GM21515 (cell line): Measurements from ENCODE around the gene AKR1A1.
"Not testable (repeated sequence)": the region's sequence is repeated elsewhere in the genome, so short reads cannot be mapped to it uniquely, and the experiment has no call there.

Experiments
- ATAC-seq: cut with Tn5 transposase; IDR thresholded peaks from one replicate; pipeline ENCODE4 v1.9.1; 2021; ENCODE audit not compliant: unreplicated experiment

AKR1A1 gene

DNA sequence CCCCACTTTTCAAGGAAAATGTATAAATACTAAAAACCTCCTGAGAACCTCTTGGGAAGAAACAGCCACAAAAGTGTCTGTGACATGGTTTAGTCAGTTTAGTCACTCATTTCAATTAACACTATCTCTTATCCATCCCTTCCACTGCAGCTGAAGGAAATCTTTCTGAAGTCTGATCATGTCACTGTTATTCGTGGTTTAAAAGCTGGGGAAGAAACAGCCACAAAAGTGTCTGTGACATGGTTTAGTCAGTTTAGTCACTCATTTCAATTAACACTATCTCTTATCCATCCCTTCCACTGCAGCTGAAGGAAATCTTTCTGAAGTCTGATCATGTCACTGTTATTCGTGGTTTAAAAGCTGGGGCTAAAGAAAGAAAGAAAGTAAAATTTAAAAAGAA is 27.1 kb upstream of the AKR1A1 start:
- ATAC-seq, result not testable (repeated sequence)

DNA sequence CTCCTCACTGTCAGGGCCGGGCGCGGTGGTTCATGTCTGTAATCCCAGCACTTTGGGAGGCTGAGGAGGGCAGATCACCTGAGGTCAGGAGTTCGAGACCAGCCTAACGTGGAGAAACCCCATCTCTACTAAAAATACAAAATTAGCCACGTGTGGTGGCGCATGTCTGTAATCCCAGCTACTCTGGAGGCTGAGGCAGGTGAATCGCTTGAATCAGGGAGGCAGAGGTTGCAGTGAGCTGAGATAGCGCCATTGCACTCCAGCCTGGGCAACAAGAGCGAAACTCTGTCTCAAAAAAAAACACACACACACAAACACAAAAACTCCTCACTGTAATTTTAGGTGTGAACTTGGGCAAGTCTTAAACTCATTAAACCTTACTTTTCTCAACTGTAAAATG is 26.7 kb upstream of the AKR1A1 start:
- not testable (repeated sequence) for ATAC-seq

DNA sequence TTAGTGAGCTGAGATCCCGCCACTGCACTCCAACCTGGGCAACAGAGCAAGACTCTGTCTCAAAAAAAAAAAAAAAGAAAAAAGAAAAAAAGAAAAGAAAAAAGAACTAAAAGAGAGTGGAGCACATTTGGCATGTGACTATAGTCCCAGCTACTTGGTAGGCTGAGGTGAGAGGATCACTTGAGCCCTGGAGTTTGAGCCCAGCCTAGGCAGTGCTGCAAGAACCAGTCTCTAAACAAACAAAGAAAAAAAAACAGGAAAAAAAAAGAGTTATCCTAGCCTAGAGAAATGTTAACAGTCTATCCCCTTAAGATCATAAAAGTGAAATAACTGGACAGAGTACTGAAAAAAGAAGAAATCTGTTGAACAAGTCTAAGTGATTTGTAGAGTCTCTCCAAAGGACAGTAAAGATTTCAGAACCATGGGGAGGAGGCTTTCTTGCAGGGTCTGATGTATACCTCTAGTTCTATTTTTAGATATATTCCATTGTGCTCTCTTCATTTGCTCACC is 24.4 kb upstream of the AKR1A1 start:
- ATAC-seq, result no peak

DNA sequence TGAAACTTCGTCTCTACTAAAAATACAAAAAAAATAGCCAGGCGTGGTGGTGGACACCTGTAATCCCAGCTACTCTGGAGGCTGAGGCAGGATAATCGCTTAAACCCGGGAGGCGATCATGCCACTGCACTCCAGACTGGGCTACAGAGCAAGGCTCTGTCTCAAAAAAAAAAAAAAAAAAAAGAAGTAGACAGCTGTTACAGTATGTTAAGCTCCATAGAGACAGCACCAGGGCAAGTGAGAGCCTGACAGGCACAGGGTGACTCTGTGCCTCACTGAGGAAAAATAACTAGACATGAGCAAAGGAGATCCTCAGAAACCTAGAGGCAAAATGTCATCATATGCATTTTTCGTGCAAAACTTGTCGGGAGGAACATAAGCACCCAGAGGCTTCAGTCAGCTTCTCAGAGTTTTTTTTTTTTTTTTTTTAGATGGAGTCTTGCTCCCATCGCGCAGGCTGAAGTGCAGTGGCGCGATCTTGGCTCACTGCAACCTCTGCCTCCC is 19.9 kb upstream of the AKR1A1 start:
- ATAC-seq, result no peak

DNA sequence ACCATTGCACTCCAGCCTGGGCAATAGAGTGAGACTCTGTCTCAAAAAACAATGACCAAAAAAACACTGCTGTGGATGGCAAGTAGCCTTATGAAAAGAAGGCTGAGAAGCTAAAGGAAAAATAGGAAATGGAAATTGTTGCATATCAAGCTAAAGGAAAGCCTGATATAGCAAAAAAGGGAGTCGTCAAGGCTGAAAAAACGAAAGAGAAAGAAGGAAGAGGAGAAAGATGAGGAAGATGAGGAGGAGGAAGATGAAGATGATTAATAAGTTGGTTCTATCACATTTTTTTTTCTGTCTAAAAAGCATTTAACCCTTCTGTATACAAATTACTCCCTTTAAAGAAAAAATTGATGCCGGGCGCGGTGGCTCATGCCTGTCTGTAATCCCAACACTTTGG is 18.8 kb upstream of the AKR1A1 start:
- no peak for ATAC-seq

DNA sequence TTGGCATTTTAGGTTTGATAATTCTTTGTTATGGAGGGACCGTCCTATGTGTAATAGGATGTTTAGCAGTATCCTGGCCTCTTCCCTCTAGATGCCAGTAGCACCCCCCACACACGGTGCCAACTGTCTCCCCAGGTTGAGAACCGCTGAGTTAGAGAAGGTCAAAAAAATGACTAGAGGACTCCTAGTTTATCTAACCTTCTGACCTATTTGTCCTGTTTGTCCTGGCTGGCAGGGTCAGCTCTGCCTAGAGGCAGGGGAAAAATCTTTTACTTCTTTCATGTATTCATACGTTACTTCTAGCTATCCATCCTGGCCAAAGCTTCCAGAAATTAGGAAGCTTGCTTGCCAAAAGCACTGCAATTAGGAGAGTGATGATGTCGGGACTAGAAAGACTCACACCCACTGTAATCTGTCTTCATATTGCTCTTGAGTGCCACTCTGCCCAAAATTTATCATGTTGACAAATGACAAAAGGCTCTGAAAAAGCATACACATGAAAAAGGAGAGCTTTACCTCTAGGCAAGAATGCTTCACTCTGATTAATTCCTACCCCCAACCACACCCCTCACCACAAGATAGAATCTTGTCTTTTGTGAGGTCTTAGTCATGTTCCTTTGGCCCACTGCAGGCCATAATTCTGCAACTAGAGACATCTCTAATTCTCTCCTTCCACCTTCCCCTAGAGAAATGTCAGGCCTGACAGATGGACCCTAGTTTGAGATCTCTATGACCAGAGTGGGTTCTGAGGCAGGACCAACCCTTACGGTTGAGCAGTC is 14.4 kb upstream of the AKR1A1 start:
- no peak for ATAC-seq

DNA sequence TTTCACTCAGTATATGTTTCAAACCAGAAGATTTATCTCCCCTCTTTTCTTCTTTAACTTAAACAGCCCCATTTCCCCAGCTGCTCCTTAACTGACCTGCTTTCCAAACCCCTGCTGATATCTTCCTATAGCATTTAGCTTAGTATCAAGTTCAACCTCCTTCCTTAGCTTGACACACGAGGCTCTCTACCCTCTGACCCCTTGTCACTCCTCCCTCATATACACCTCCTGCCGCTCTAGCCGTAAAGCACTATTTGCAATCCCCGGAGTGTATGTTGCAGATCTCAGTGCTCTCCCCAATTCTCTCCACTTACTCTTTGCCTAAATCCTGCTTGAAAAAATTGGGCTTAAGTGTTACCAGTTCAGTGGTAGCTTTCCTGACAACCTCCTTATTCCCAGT is 13.7 kb upstream of the AKR1A1 start:
- no peak for ATAC-seq

DNA sequence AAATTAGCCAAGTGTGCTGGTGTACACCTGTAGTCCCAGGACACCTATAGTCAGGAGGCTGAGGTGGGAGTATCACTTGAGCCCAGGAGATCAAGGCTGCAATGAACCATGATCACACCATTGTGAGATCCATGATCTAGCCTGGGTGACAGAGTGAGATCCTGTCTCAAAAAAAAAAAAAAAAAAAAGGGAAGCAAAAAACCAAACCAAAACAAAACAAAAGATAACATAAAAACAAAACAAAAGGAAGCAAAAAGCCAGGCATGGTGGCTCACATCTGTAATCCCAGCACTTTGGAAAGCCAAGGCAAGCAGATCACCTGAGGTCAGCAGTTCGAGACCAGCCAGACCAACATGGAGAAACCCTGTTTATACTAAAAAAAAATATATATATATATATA is 9.4 kb upstream of the AKR1A1 start:
- ATAC-seq, result no peak

DNA sequence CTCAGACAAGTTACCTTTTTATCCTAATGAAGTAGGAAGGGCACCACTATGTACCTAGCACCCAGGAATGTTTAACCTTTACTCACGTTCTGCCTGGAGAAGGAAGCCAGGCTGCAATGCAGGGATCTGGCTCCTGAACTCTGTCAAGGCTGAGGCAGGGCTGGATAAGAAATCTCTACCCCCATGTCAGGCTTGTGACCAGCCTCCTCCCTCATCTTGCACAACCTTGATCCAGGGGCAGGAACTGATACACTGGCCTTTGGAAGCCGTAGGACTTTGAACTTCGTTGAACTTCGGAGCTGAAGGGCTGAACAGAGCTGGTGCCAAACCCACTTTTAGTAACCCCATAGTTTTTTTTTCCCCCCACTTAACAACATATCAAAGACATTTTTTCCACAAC is 8.0 kb upstream of the AKR1A1 start:
- ATAC-seq, result no peak

DNA sequence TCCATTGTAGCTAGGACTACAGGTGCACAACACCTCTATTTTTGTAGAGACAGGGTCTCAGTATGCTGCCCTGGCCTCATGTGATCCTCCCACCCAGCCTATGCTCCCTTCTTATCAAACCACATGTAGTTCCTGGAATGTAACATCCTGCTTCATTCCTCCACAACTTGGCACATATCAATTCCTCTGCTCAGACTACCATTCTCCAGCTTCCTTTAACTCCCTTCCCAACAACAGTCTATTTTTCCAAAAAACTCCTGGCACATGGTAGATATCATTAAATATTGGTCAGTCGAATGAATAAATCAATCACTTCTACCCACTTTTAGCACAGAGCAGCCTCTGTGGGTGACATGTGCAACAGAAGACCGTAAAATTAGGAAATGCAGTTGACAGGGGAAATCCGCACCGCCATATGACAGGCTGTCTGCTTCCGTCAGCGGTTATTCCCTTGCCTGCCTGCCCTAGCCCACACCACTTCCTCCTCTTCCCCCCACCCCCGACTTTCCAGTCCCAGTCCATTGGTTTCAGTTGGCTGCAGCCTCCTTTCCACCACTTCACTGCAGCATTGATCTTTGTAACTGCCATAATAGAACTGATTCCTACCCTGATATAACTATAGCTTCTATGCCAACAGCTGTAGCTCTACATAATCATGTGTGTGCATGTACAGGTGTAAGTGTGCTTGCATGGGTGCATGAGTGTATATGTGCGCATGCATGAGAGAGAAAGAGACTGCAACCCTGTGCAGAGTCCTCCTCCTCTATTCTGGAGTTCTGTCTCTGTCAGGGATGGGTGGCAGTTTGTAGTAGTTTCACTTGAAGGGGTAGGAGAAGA is 6.8 kb upstream of the AKR1A1 start:
- ATAC-seq, result peak; percentile 44

DNA sequence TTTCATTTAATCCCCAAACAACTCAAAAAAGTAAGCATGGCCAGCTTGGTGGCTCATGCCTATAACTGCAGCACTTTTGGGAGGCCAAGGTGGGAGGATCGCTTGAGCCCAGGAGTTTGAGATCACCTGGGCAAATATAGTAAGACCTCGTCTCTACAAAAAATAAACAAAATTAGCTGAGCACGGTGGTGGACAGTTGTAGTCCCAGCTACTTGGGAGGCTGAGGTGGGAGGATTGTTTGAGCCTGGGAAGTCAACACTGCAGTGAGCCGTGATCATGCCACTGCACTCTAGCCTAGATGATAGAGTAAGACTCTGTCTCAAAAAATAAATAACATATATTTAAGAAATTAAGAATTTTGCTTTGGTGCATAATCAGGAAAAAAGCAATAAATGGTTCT is 6.1 kb upstream of the AKR1A1 start:
- no peak for ATAC-seq

DNA sequence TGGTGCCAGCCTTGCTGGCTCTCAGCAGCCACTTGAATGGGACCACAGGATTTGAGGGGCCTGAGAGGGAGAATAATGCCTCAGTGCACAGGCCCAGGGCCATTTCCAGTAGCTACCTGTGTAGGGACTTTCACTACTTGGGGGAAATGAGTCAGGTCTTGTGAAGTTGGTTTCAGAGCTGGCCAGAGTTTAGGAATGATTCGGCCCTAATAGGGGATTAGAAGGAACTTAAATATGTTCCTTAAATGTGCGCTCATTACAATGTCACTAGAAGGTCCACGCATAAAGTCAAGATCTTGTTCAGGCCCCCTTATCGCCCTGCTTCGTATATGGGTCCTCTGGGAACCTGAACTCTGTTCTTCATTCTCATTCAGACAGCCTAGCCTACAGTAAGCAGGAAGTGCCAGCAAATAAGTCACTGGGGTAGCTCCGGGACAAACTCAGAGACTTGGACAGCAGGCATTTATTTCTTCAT is 5.6 kb upstream of the AKR1A1 start:
- ATAC-seq, result no peak

DNA sequence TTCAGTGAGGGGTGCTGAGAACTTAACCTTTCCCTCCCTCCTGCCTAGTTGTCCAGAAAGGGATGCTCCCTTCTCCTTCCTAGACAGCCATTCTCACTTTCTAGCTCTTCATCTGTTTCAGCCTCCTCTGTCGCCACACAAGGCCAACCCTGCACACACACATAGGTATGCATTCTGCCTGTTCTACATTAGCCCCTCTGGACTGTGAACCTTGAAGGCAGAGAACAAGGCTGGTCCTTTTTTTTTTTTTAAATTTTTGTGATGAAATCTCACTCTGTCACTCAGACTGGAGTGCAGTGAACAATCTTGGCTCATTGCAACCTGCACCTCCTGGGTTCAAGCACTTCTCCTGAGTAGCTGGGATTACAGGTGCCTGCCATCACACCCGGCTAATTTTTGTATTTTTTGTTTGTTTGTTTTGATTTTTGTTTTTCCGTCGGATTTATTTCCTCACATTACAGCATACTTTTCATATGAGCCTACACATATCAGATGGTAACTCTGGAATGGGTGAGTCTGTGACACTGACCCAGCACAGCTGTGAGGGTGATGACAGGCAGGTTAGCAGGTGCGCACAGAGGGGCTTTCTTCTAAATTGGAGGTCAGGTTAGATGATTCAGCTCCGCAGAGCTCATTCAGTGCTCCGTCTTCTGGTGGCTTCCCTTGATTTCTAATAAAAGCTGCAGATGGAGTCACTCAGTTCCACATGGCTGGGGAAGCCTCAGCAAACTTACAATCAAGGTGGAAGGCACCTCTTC is 4.9 kb upstream of the AKR1A1 start:
- no peak for ATAC-seq

DNA sequence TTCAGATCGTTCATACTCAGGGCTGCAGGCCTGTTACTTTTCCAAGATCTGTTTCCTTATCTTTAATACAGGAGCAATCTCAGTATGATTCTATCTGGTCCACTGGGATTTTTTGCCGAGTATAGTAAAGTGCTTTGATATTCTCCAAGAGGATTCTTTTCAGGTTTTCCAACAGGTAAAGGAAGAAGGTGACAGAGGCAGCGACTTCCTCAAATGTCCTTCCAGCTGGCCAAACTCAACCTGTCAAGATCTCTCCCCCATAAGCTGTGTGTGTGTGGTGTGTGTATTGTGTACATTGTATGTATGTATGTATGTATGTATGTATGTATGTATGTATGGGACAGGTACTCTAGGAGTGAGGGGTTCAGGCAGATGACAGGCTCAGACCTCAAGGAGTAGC is 1.1 kb downstream of the AKR1A1 start:
- ATAC-seq, result no peak

DNA sequence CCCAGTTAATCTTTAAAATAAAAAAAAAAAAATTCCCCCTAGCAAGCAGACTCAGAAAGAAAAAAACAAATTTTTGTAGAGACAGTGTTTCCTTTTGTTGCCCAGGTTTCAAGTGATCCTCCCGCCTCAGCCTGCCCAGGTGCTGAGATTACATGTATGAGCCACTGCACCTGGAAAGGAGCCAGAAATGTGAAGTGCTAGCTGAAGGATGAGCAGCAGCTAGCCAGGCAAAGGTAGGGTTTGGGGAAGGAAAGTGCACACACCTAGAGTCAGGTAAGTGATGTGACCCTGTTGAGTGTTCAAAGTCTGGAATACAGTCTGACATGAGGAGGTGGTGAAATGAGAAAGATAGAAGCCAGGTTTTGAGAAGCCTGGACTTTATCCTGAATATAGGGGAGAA is 1.7 kb downstream of the AKR1A1 start:
- no peak for ATAC-seq

DNA sequence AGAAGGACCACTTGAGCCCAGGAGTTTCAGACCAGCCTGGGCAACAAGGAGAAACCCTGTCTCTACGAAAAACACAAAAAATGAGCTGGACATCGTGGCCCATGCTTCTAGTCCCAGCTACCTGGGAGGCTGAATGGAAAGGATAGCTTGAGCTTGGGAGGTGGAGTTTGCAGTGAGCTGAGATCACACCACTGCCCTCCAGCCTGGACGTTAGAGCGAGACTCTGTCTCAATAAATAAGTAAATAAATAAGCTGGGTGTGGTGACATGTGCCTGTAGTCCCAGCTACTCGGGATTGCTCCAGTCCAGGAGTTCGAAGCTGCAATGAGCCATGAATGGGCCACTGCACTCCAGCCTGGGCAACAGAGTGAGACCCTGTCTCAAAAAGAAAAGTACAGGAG is 3.6 kb downstream of the AKR1A1 start:
- no peak for ATAC-seq

DNA sequence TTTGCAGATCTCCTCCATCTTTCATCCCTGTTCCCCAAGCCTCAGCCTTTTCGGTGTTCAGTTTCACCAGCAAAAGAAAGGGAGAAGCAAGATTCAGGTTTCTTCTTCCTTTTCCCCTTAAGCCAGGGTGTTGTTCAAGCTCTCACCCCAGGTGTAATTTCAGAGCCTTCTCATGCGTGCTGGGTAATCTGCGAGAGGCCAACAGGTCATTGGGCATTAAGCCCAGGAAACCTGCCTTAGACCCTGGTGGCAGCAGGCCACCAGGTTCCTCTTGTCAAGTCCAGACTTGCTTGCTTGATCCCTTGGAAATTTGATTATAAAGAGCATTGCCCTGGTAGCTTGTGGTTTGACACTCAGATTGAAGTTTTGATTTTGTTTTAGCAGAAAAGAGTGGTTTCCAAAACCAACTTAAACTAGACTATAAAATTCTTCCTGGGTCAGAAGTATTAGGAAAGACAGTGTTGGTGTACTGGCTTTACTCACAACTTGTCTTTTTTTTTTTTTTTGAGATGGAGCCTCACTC is 6.9 kb downstream of the AKR1A1 start:
- no peak for ATAC-seq

DNA sequence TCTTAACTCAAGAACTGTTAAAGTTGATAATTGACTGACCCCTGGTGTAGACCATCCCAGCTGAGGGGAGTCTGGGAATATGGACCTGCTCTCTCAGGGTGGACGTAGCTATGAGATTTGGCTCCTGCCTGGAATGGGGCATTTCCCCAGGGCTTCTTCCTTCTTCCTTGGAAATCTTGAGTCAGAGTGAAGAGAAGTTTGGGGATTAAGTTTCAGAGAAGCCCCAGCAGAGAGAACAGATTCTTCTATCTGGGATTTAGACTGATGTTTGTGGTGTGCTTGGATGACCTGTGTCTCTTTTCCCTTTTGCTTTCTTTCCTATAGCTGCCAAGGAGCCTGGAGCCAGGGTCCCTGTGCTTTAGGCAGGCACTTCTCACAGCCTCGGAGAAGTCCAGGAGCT is 13.2 kb downstream of the AKR1A1 start:
- ATAC-seq, result no peak

DNA sequence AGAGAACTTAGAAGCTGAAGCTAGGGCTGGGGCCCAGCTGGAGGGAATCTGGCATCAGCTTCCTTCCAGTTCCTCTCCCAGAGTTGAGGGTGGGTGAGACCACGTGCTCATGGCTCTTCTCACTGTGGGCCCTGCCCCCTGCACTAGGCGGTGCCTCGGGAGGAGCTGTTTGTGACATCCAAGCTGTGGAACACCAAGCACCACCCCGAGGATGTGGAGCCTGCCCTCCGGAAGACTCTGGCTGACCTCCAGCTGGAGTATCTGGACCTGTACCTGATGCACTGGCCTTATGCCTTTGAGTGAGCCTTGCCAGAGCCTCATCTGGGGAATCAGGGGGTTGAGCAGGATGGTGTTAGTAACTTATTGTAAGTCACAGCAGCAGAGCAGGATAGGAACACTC is 16.1 kb downstream of the AKR1A1 start:
- no peak for ATAC-seq

DNA sequence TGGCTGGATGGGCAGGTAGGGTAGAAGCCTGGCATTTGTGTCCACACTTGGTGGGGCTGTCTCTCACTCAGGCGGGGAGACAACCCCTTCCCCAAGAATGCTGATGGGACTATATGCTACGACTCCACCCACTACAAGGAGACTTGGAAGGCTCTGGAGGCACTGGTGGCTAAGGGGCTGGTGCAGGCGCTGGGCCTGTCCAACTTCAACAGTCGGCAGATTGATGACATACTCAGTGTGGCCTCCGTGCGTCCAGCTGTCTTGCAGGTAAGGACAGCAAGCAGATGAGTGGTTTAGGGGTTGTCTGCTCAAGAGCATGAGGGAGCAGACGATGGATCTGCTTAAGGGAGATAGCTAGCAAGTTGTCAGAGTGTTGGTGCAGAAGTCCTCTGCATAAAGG is 17.3 kb downstream of the AKR1A1 start:
- no peak for ATAC-seq

DNA sequence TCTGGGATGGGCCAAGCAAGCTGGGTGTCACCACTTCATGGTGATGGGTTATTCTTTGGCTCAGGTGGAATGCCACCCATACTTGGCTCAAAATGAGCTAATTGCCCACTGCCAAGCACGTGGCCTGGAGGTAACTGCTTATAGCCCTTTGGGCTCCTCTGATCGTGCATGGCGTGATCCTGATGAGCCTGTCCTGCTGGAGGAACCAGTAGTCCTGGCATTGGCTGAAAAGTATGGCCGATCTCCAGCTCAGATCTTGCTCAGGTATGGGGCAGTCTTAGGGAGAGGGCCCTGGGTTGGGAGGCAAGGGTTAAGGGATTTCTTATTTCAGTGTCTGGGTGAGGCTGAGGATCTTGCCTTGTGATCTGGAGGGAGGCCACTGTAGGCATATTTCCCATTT is 17.8 kb downstream of the AKR1A1 start:
- no peak for ATAC-seq
